ENCODE results near the gene PNPLA7.
"Not testable (repeated sequence)": the region's sequence is repeated elsewhere in the genome, so short reads cannot be mapped to it uniquely, and the experiment has no call there.

PNPLA7 gene

GRCh38 chr9:137477778-137478612 lies 72.2 kb downstream of the PNPLA7 start:
- DNase-seq = no peak

GRCh38 chr9:137476856-137477255 lies 73.3 kb downstream of the PNPLA7 start:
- DNase-seq = no peak

GRCh38 chr9:137475666-137476065 lies 74.5 kb downstream of the PNPLA7 start:
- no peak for DNase-seq

GRCh38 chr9:137474271-137474670 lies 75.9 kb downstream of the PNPLA7 start:
- DNase-seq = no peak

GRCh38 chr9:137470785-137471184 lies 79.4 kb downstream of the PNPLA7 start:
- no peak for DNase-seq

- DNase-seq = no peak
Observed at GRCh38 chr9:137467896-137468295, 82.3 kb downstream of the PNPLA7 start.

- no peak for DNase-seq
Observed at GRCh38 chr9:137467161-137467581, 83.0 kb downstream of the PNPLA7 start.

- DNase-seq = not testable (repeated sequence)
Observed at GRCh38 chr9:137466389-137467085, 83.7 kb downstream of the PNPLA7 start.

- no peak for DNase-seq
Observed at GRCh38 chr9:137465720-137466388, 84.3 kb downstream of the PNPLA7 start.

- DNase-seq = no peak
Observed at GRCh38 chr9:137465000-137465719, 85.0 kb downstream of the PNPLA7 start.

- no peak for DNase-seq
Observed at GRCh38 chr9:137464291-137464999, 85.8 kb downstream of the PNPLA7 start.

- DNase-seq = no peak
Observed at GRCh38 chr9:137463931-137464290, 86.3 kb downstream of the PNPLA7 start.

- no peak for DNase-seq
Observed at GRCh38 chr9:137462986-137463930, 86.9 kb downstream of the PNPLA7 start.

GRCh38 chr9:137462396-137462985 lies 87.7 kb downstream of the PNPLA7 start:
- no peak for DNase-seq

GRCh38 chr9:137461663-137462395 lies 88.4 kb downstream of the PNPLA7 start:
- peak; percentile 93 to 97 (median 96) for DNase-seq

- no peak for DNase-seq
Observed at GRCh38 chr9:137461316-137461662, 88.9 kb downstream of the PNPLA7 start.

GRCh38 chr9:137460363-137461315 lies 89.6 kb downstream of the PNPLA7 start:
- DNase-seq = no peak

GRCh38 chr9:137459601-137460362 lies 90.4 kb downstream of the PNPLA7 start:
- no peak for DNase-seq
